Hepatocyte (in vitro differentiated cells): ENCODE results near the gene AOC1. TPM values are rescaled to one million over a fixed set of nuclear protein-coding genes. Genes with fewer than 3 reads are reported as not detected.

Experiments used
- DNase-seq: peaks from one replicate; pipeline ENCODE4 v3.0.0-alpha.2; 2016; ENCODE audit warnings: low spot score
- H2AFZ ChIP-seq: fragments of 200-600 bp; sonication (generic); 2 replicates; pipeline ENCODE4 v1.6.0; 2016; ENCODE audit warnings: antibody characterized with exemption, mild to moderate bottlenecking
- H3K27ac ChIP-seq: fragments of 200-600 bp; sonication (generic); 2 replicates; pipeline ENCODE4 v1.5.1; 2016; ENCODE audit warnings: mild to moderate bottlenecking
- H3K27me3 ChIP-seq: fragments of 200-600 bp; sonication (generic); 2 replicates; pipeline ENCODE4 v1.6.1; 2016
- H3K36me3 ChIP-seq: fragments of 200-600 bp; sonication (generic); replicated peaks from 2 replicates; pipeline ENCODE4 v1.5.1; 2016; ENCODE audit warnings: low read depth; ENCODE audit not compliant: insufficient read depth
- H3K4me1 ChIP-seq: fragments of 200-600 bp; sonication (generic); 2 replicates; pipeline ENCODE4 v1.5.1; 2016; ENCODE audit warnings: mild to moderate bottlenecking, moderate library complexity; ENCODE audit not compliant: insufficient read depth
- H3K4me2 ChIP-seq: fragments of 200-600 bp; sonication (generic); 2 replicates; pipeline ENCODE4 v1.6.0; 2016
- H3K4me3 ChIP-seq: fragments of 200-600 bp; sonication (generic); 2 replicates; pipeline ENCODE4 v1.5.1; 2016; ENCODE audit warnings: mild to moderate bottlenecking
- H3K79me2 ChIP-seq: fragments of 200-600 bp; sonication (generic); 2 replicates; pipeline ENCODE4 v1.6.0; 2017; ENCODE audit warnings: mild to moderate bottlenecking
- H3K9me2 ChIP-seq: fragments of 200-600 bp; sonication (generic); replicated peaks from 2 replicates; pipeline ENCODE4 v1.6.0; 2017; ENCODE audit warnings: mild to moderate bottlenecking; ENCODE audit not compliant: insufficient read depth
- H3K9me3 ChIP-seq: fragments of 200-600 bp; sonication (generic); 2 replicates; pipeline ENCODE4 v1.5.1; 2016; ENCODE audit warnings: low read depth, mild to moderate bottlenecking
- H4K20me1 ChIP-seq: fragments of 200-600 bp; sonication (generic); 2 replicates; pipeline ENCODE4 v1.6.0; 2016; ENCODE audit warnings: mild to moderate bottlenecking; ENCODE audit not compliant: insufficient read depth, poor library complexity, severe bottlenecking
- CTCF ChIP-seq: fragments of 200-600 bp; sonication (generic); IDR thresholded peaks from 2 replicates; pipeline ENCODE4 v1.5.1; 2016; ENCODE audit warnings: antibody characterized with exemption, mild to moderate bottlenecking; ENCODE audit not compliant: poor library complexity
- EZH2 ChIP-seq: fragments of 200-600 bp; sonication (generic); IDR thresholded peaks from 2 replicates; pipeline ENCODE4 v1.6.1; 2016; ENCODE audit warnings: antibody characterized with exemption, mild to moderate bottlenecking, borderline replicate concordance
- EZH2phosphoT487 ChIP-seq: fragments of 200-600 bp; sonication (generic); IDR thresholded peaks from one replicate; pipeline ENCODE4 v1.6.1; 2018; ENCODE audit warnings: antibody characterized with exemption, mild to moderate bottlenecking, low read depth, moderate library complexity; ENCODE audit not compliant: unreplicated experiment, severe bottlenecking
- WGBS: methylation state at CpG from one replicate; pipeline ENCODE4 v1.1.6; 2016; ENCODE audit warnings: low lambda C conversion rate; ENCODE audit errors: missing lambda C conversion rate; 5-methylcytosine and 5-hydroxymethylcytosine counted together
- polyA plus RNA-seq: library from polyadenylated mRNA; unstranded; fragments of >200 nt; fragmentation: Nextera tagmentation; extraction: Ambion mirVana; gene quantifications from 2 replicates; pipeline ENCODE4 v1.2.1, GENCODE V29; 2016
- total RNA-seq: library from RNA; depleted of rRNA; stranded (reverse); fragments of >200 nt; gene quantifications from 2 replicates; pipeline ENCODE4 v1.2.3, GENCODE V29; 2014

Gene AOC1
- total and polyA plus RNA-seq, 2 experiments from 2014 or later: 5.9 to 9.1 TPM

- no peak for TF ChIP-seq CTCF
- no peak for TF ChIP-seq EZH2
- no peak for TF ChIP-seq EZH2phosphoT487
- no peaks in the 10 kb centered on the region for H3K4me1 ChIP-seq
- H3K36me3 ChIP-seq: no peaks in the 10 kb centered on the region
- H3K27ac ChIP-seq: no peak overlapping the region
- H3K9me3 ChIP-seq: no peaks in the 10 kb centered on the region
- no peak overlapping the region for H3K4me3 ChIP-seq
- H3K9me2 ChIP-seq: no peaks in the 10 kb centered on the region
- no peak overlapping the region for H2AFZ ChIP-seq
- H3K27me3 ChIP-seq: no peaks in the 10 kb centered on the region
- no peak overlapping the region for H3K4me2 ChIP-seq
- H4K20me1 ChIP-seq: no peaks in the 10 kb centered on the region
- WGBS: 83% methylated on average over 9 of the region's 9 CpGs
- no peak for DNase-seq
- H3K79me2 ChIP-seq: no peaks in the 10 kb centered on the region
These were observed 8.6 kb downstream of the AOC1 start for GRCh38 chr7:150860978-150861295.

GRCh38 chr7:150862356-150862755 is 10.0 kb downstream of the AOC1 start:
- Histone ChIP-seq H3K9me3 (no peaks in the 10 kb centered on the region), H3K79me2 (no peaks in the 10 kb centered on the region), H3K4me3 (no peak overlapping the region), H3K4me1 (no peaks in the 10 kb centered on the region), H3K27ac (no peak overlapping the region), H4K20me1 (no peaks in the 10 kb centered on the region), H3K27me3 (no peaks in the 10 kb centered on the region), H2AFZ (no peak overlapping the region), H3K4me2 (no peak overlapping the region), H3K9me2 (no peaks in the 10 kb centered on the region), H3K36me3 (no peaks in the 10 kb centered on the region)
- TF ChIP-seq CTCF: no peak
- no peak for TF ChIP-seq EZH2phosphoT487
- no peak for TF ChIP-seq EZH2
- WGBS: 84% methylated on average over 6 of the region's 6 CpGs
- DNase-seq: no peak

- Histone ChIP-seq H2AFZ (no peak overlapping the region), H4K20me1 (no peaks in the 10 kb centered on the region), H3K4me2 (no peak overlapping the region), H3K9me2 (no peaks in the 10 kb centered on the region), H3K4me1 (no peaks in the 10 kb centered on the region), H3K36me3 (no peaks in the 10 kb centered on the region), H3K27ac (no peak overlapping the region), H3K79me2 (no peaks in the 10 kb centered on the region), H3K9me3 (no peaks in the 10 kb centered on the region), H3K4me3 (no peak overlapping the region), H3K27me3 (no peaks in the 10 kb centered on the region)
- DNase-seq: no peak
- 81% methylated on average over 6 of the region's 6 CpGs for WGBS
- TF ChIP-seq EZH2: no peak
- no peak for TF ChIP-seq CTCF
- TF ChIP-seq EZH2phosphoT487: no peak
These were observed 11.6 kb downstream of the AOC1 start for GRCh38 chr7:150863946-150864345.

GRCh38 chr7:150866932-150867564 is 14.7 kb downstream of the AOC1 start:
- H3K27ac ChIP-seq: no peak overlapping the region
- no peak overlapping the region for H3K4me3 ChIP-seq
- H3K9me2 ChIP-seq: no peaks in the 10 kb centered on the region
- H3K79me2 ChIP-seq: no peaks in the 10 kb centered on the region
- H3K4me2 ChIP-seq: no peak overlapping the region
- no peaks in the 10 kb centered on the region for H3K9me3 ChIP-seq
- H3K27me3 ChIP-seq: no peaks in the 10 kb centered on the region
- no peaks in the 10 kb centered on the region for H3K36me3 ChIP-seq
- DNase-seq: no peak
- TF ChIP-seq EZH2phosphoT487: no peak
- TF ChIP-seq EZH2: no peak
- no peak for TF ChIP-seq CTCF
- no peak overlapping the region for H2AFZ ChIP-seq
- H4K20me1 ChIP-seq: no peaks in the 10 kb centered on the region
- 73% methylated on average over 4 of the region's 4 CpGs for WGBS
- H3K4me1 ChIP-seq: no peaks in the 10 kb centered on the region
